Psoas muscle (tissue), 8 donors: ENCODE measurements around the gene RNF213. TPM values are rescaled to one million over a fixed set of nuclear protein-coding genes. Genes with fewer than 3 reads are reported as not detected.
A peak's percentile ranks its signal among the peaks of the same experiment; 100 is the strongest.

Experiments
- ATAC-seq, 4 donors: fragments of 200-7000 bp; cut with Tn5 transposase; one replicate each; pipeline ENCODE4 v1.9.1; 2020; ENCODE audit warnings: moderate library complexity in 3 of 4, mild to moderate bottlenecking in 2 of 4
- DNase-seq, 2 donors: peaks; one replicate each; pipeline ENCODE4 v3.0.0-alpha.2; 2020
- H3K27ac ChIP-seq: fragments of 200-600 bp; one replicate; pipeline ENCODE4 v1.8.0; 2022
- H3K27me3 ChIP-seq, 3 donors: fragments of 200-600 bp in 1 of 3; one replicate each; pipeline versions ENCODE4 v1.6.1 to v1.8.0; 2013 to 2022; ENCODE audit warnings: low read length in 2 of 3, mild to moderate bottlenecking in 2 of 3, moderate library complexity in 1 of 3; ENCODE audit not compliant: insufficient read depth in 3 of 3
- H3K36me3 ChIP-seq, 2 donors: fragments of 200-600 bp in 1 of 2; one replicate each; pipeline versions ENCODE4 v1.6.1 to v1.8.0; 2013 to 2022; ENCODE audit warnings: low read depth in 1 of 2, mild to moderate bottlenecking in 1 of 2, moderate library complexity in 1 of 2; ENCODE audit not compliant: insufficient read depth in 1 of 2
- H3K4me1 ChIP-seq: fragments of 200-600 bp; one replicate; pipeline ENCODE4 v1.8.0; 2022
- H3K4me3 ChIP-seq: fragments of 200-600 bp; one replicate; pipeline ENCODE4 v1.8.0; 2022; ENCODE audit warnings: mild to moderate bottlenecking
- H3K9me3 ChIP-seq: fragments of 200-600 bp; one replicate; pipeline ENCODE4 v1.8.0; 2022
- CTCF ChIP-seq: fragments of 200-600 bp; IDR thresholded peaks from one replicate; pipeline ENCODE4 v1.8.0; 2022; ENCODE audit warnings: antibody characterized with exemption
- WGBS, 3 donors: extraction: QIAGEN DNeasy Blood & Tissue Kit; methylation state at CpG; one replicate each; pipeline versions ENCODE4 v1.1.6 to v1.1.7; 2013; 5-methylcytosine and 5-hydroxymethylcytosine counted together
- intact Hi-C, 2 donors: fragments of 100-400 bp; cut with DNase I; formaldehyde crosslinking; loops; one replicate each; pipeline versions ENCODE4 v1.11.0 to v1.14.2; 2022
- polyA plus RNA-seq, 3 donors: library from polyadenylated mRNA; stranded (reverse); fragments of 200-250 nt; gene quantifications; one replicate each; pipeline ENCODE4 v1.2.3, GENCODE V29; 2013
- total RNA-seq, 4 donors: library from RNA; stranded (reverse); fragmentation: NEBNext Ultra II Directional in 2 of 4; extraction: Animal tissue kit (Norgen Biotek cat#: 25700) in 2 of 4; gene quantifications; one replicate each; pipeline versions ENCODE4 v1.2.1 to v1.2.4, GENCODE V29; 2021 to 2023
- donor health status: healthy with polysubstance abuse.
- donor health status: DM: no; HTN: no; CAD: no; lungs with moderate emphysema.
- donor health status: Bipolar disorder and iron deficiency.
- donor health status: healthy.
- donor health status: DM: yes; HTN: yes; CAD: no.
- donor health status: DM: no; HTN: no; CAD: no.
- donor health status: DM: no; HTN: no; CAD: no.
- donor health status: DM: yes; HTN: yes; CAD: no.

The RNF213 gene
- total and polyA plus RNA-seq, 7 donors = 10.2 to 42.0 (median 33.7) TPM

GRCh38 chr17:80356231-80356856 is 95.7 kb downstream of the RNF213 start:
- intact Hi-C loops = no loop called here
- ATAC-seq (peak in 1 of 4 donors; percentile 36), DNase-seq (peak in 1 of 2 donors; percentile 36)
- Histone ChIP-seq H3K9me3 (no peaks in the 10 kb centered on the region), H3K27me3 (no peaks in the 10 kb centered on the region), H3K4me1 (no peaks in the 10 kb centered on the region), H3K36me3 (peaks cover 3 to 95% of the 10 kb centered on the region in 2 donors), H3K27ac (no peak overlapping the region), H3K4me3 (no peak overlapping the region)
- 93 to 94% (median 94%) methylated on average over 23 to 24 of the region's 24 CpGs for WGBS, 3 donors
- no peak for TF ChIP-seq CTCF

GRCh38 chr17:80358131-80358530 is 97.5 kb downstream of the RNF213 start:
- WGBS, 3 donors = 95 to 96% (median 95%) methylated on average over 9 of the region's 9 CpGs
- no peak for TF ChIP-seq CTCF
- Histone ChIP-seq H3K4me3 (no peak overlapping the region), H3K9me3 (no peaks in the 10 kb centered on the region), H3K36me3 (peaks cover 3 to 93% of the 10 kb centered on the region in 2 donors), H3K27ac (no peak overlapping the region), H3K4me1 (no peaks in the 10 kb centered on the region), H3K27me3 (no peaks in the 10 kb centered on the region)
- DNase-seq = no peak
- ATAC-seq = no peak
- intact Hi-C loops = no loop called here

GRCh38 chr17:80358861-80359260 is 98.2 kb downstream of the RNF213 start:
- Histone ChIP-seq H3K36me3 (peaks cover 6 to 93% of the 10 kb centered on the region in 2 donors), H3K27ac (no peak overlapping the region), H3K9me3 (no peaks in the 10 kb centered on the region), H3K4me3 (no peak overlapping the region), H3K27me3 (no peaks in the 10 kb centered on the region), H3K4me1 (no peaks in the 10 kb centered on the region)
- ATAC-seq (no peak), DNase-seq (no peak)
- WGBS, 3 donors = 94 to 98% (median 97%) methylated on average over 10 to 11 of the region's 11 CpGs
- no peak for TF ChIP-seq CTCF
- intact Hi-C loops = no loop called here

GRCh38 chr17:80359422-80360110 is 98.9 kb downstream of the RNF213 start:
- no peaks in the 10 kb centered on the region for H3K27me3 ChIP-seq
- ATAC-seq = no peak
- no peak for DNase-seq
- peaks cover 6 to 93% of the 10 kb centered on the region in 2 donors for H3K36me3 ChIP-seq
- no peak overlapping the region for H3K4me3 ChIP-seq
- H3K4me1 ChIP-seq = no peaks in the 10 kb centered on the region
- intact Hi-C loops = loop anchor here in 1 of 2 donors (10.0 kb wide), 3 partner anchors 165 to 255 kb away; partner anchors contain the start of gene GAA
- WGBS, 3 donors = 85 to 93% (median 87%) methylated on average over 8 of the region's 8 CpGs
- H3K27ac ChIP-seq = no peak overlapping the region
- no peak for TF ChIP-seq CTCF
- H3K9me3 ChIP-seq = no peaks in the 10 kb centered on the region
